ENCODE measurements around the gene FAM117A. TPM values are rescaled to one million over a fixed set of nuclear protein-coding genes. Genes with fewer than 3 reads are reported as not detected.
A peak's percentile ranks its signal among the peaks of the same experiment; 100 is the strongest.

FAM117A gene
- total and polyA plus RNA-seq, 2 donors (not counting 1 experiment from before 2014, with no cell fraction given): 93.4 to 162 TPM

GRCh38 chr17:49760932-49761558 is 2.9 kb downstream of the FAM117A start:
- Histone ChIP-seq H3K9ac (ENCODE audit: low read length) (no peak overlapping the region), H3K4me2 (replicated peaks; ENCODE audit: low read depth, low read length, poor library complexity, severe bottlenecking) (peak overlapping the region; percentile 88), H3K9me3 (ENCODE audit: control extremely low read depth in 1 of 3, control insufficient read depth in 2 of 3, insufficient read depth in 1 of 3, low read length in 2 of 3) (peaks cover 0 to 3% (median 0%) of the 10 kb centered on the region in 3 donors), H4K20me1 (ENCODE audit: control insufficient read depth, insufficient read depth, low read length, poor library complexity, severe bottlenecking) (peaks cover 67% of the 10 kb centered on the region), H3K36me3 (replicated peaks in 1 of 2; ENCODE audit: control extremely low read depth in 1 of 2, control insufficient read depth in 1 of 2, extremely low read depth in 1 of 2, insufficient read depth in 2 of 2, low read length in 1 of 2) (peaks cover 2 to 28% of the 10 kb centered on the region in 2 experiments), H3K4me1 (ENCODE audit: control insufficient read depth in 2 of 2, insufficient read depth in 2 of 2, low read length in 2 of 2) (peaks cover 49 to 50% of the 10 kb centered on the region in 2 donors), H3K27me3 (replicated peaks in 1 of 4; ENCODE audit: control extremely low read depth in 1 of 4, control insufficient read depth in 3 of 4, insufficient read depth in 4 of 4, low read length in 3 of 4) (no peaks in the 10 kb centered on the region), H3K79me2 (ENCODE audit: control insufficient read depth, insufficient read depth, low read length) (peaks cover 78% of the 10 kb centered on the region), H3K27ac (ENCODE audit: low read length in 2 of 2) (peak overlapping the region; percentile 4 to 66), H3K4me3 (ENCODE audit: control extremely low read depth in 1 of 5, extremely low read depth in 1 of 5, insufficient read depth in 1 of 5, low read depth in 2 of 5, low read length in 4 of 5) (peak overlapping the region in 1 of 5 experiments; percentile 77), H2AFZ (ENCODE audit: insufficient read depth, low read depth, low read length, poor library complexity, severe bottlenecking) (no peak overlapping the region)
- peak overlapping the region; percentile 37 for H3K27ac Mint-ChIP-seq
- CTCF ChIA-PET: interaction anchor here (0.9 to 7.2 kb wide), 5 partner anchors 12 to 51 kb away, joined by 3 to 55 read pairs (median 4); partner anchors contain the start of gene SLC35B1
- TF ChIP-seq CTCF (IDR thresholded peaks at IDR 0.05) (no peak), EZH2 (IDR thresholded peaks at IDR 0.05; ENCODE audit: borderline replicate concordance, insufficient read depth, low read depth, low read length, poor library complexity, severe bottlenecking) (no peak)
- H3K27me3 Mint-ChIP-seq: no peaks in the 10 kb centered on the region
- 40% methylated on average over 1 of the region's 6 CpGs for WGBS (ENCODE audit: insufficient coverage)
- H3K9me3 Mint-ChIP-seq (ENCODE audit: insufficient read depth): no peaks in the 10 kb centered on the region
- H3K4me3 Mint-ChIP-seq: peak overlapping the region; percentile 26
- POLR2A ChIA-PET: interaction anchor here (1.1 to 4.5 kb wide), 3 partner anchors 9 to 21 kb away, joined by 4 to 75 read pairs (median 55); no protein-coding TSS in a partner anchor
- intact Hi-C loops (cut with micrococcal nuclease): no loop called here
- ATAC-seq (ENCODE audit: low read depth) (no peak), DNase-seq (no peak)
- peaks cover 71% of the 10 kb centered on the region for H3K4me1 Mint-ChIP-seq

GRCh38 chr17:49760296-49760695 is 3.6 kb downstream of the FAM117A start:
- peak overlapping the region; percentile 30 for H3K4me3 Mint-ChIP-seq
- Histone ChIP-seq H3K79me2 (ENCODE audit: control insufficient read depth, insufficient read depth, low read length) (peaks cover 86% of the 10 kb centered on the region), H3K9me3 (ENCODE audit: control extremely low read depth in 1 of 3, control insufficient read depth in 2 of 3, insufficient read depth in 1 of 3, low read length in 2 of 3) (peaks cover 0 to 3% (median 0%) of the 10 kb centered on the region in 3 donors), H3K4me1 (ENCODE audit: control insufficient read depth in 2 of 2, insufficient read depth in 2 of 2, low read length in 2 of 2) (peaks cover 51 to 55% of the 10 kb centered on the region in 2 donors), H4K20me1 (ENCODE audit: control insufficient read depth, insufficient read depth, low read length, poor library complexity, severe bottlenecking) (peaks cover 70% of the 10 kb centered on the region), H3K4me2 (replicated peaks; ENCODE audit: low read depth, low read length, poor library complexity, severe bottlenecking) (no peak overlapping the region), H3K9ac (ENCODE audit: low read length) (no peak overlapping the region), H2AFZ (ENCODE audit: insufficient read depth, low read depth, low read length, poor library complexity, severe bottlenecking) (no peak overlapping the region), H3K27ac (ENCODE audit: low read length in 2 of 2) (peak overlapping the region in 1 of 2 donors; percentile 63), H3K4me3 (ENCODE audit: control extremely low read depth in 1 of 5, extremely low read depth in 1 of 5, insufficient read depth in 1 of 5, low read depth in 2 of 5, low read length in 4 of 5) (no peak overlapping the region), H3K27me3 (replicated peaks in 1 of 4; ENCODE audit: control extremely low read depth in 1 of 4, control insufficient read depth in 3 of 4, insufficient read depth in 4 of 4, low read length in 3 of 4) (no peaks in the 10 kb centered on the region), H3K36me3 (replicated peaks in 1 of 2; ENCODE audit: control extremely low read depth in 1 of 2, control insufficient read depth in 1 of 2, extremely low read depth in 1 of 2, insufficient read depth in 2 of 2, low read length in 1 of 2) (peaks cover 6 to 32% of the 10 kb centered on the region in 2 experiments)
- intact Hi-C loops (cut with micrococcal nuclease): no loop called here
- TF ChIP-seq EZH2 (IDR thresholded peaks at IDR 0.05; ENCODE audit: borderline replicate concordance, insufficient read depth, low read depth, low read length, poor library complexity, severe bottlenecking) (no peak), CTCF (IDR thresholded peaks at IDR 0.05) (no peak)
- WGBS (ENCODE audit: insufficient coverage): no CpG with 5 or more reads among the region's 1 CpG
- H3K27ac Mint-ChIP-seq: peak overlapping the region; percentile 37
- no peaks in the 10 kb centered on the region for H3K9me3 Mint-ChIP-seq (ENCODE audit: insufficient read depth)
- ChIA-PET POLR2A (interaction anchor here (1.1 kb wide), 1 partner anchor 8 kb away, joined by 4 read pairs; no protein-coding TSS in a partner anchor), CTCF (interaction anchor here (1.2 to 7.2 kb wide), 3 partner anchors 12 to 51 kb away, joined by 3 to 55 read pairs (median 54); partner anchors contain the start of gene SLC35B1)
- no peaks in the 10 kb centered on the region for H3K27me3 Mint-ChIP-seq
- H3K4me1 Mint-ChIP-seq: peaks cover 78% of the 10 kb centered on the region
- ATAC-seq (ENCODE audit: low read depth) (no peak), DNase-seq (no peak)

Measured in B cell (primary cell).